Activated effector memory CD4-positive, alpha-beta T cell treated with anti-CD3 and anti-CD28 coated beads, Interleukin-2, amount 50 U/mL, for 16 hours (primary cell): Measurements from ENCODE around the gene OGDH.
"Not testable (repeated sequence)": the region's sequence is repeated elsewhere in the genome, so short reads cannot be mapped to it uniquely, and the experiment has no call there.

Experiments used
- DNase-seq: peaks from one replicate; pipeline ENCODE4 v3.0.0-alpha.2; 2020

OGDH gene

DNA sequence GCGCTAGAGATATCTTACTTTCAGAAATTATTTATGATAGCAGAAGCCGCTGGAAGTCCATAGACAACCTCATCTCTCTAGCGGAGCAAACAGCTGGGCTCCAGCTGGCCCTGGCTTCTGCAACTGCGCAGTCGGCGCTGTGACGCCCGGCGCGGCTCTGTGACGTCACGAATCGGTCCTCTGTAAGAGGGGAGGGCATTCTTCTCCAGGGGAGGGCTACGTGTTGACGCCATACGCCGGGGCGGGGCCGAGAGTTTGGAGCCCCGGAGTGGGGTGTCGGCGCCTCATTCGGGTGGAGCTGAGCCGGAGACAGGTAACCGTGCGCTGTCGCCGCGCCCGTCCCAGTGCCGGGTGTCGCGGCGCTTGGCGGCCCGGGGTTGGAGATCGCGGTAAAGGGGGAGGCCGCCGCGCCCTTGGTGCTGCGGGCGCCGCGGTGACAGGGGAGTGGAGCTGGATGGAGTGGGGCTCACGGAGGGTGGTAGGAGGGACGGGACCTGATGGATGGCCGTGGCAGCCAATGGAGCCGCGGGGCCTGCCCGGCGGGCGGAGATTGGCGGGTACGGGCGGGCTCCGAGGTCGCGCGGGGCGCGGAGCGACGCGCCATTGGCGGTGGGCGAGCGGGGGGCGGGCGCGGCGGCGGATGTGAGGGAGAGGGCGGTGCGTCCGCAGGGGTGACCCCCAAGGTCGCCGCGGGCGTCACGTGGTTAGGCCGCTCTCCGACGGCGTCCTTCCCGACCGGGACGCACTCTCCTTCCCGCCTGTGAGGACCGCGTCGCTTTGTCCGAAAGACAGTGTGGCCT is at the start of gene OGDH:
Gene OGDH, plus strand, starts transcription at position 287 of the 800 bp plus-strand sequence. CDS start 17,717 bp downstream, outside the sequence.
- DNase-seq, result peak; percentile 100

DNA sequence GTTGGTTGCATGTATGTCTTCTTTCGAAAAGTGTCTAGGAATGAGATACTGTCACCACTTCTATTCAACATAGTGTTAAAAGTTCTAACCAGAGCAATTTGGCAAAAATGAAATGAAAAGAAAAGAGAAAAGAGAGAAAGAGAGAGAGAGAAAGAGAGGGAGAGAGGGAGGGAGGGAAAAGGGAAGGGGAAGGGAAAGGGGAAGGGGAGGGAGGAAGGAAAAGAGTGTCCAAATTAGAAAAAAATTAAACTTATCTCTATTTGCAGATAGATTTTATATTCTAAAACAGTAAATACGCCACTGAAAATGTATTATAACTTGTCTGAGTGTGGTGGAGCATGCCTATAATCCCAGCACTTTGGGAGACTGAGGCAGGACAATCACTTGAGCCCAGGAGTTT is 48.9 kb upstream of the OGDH start:
- DNase-seq, result no peak

DNA sequence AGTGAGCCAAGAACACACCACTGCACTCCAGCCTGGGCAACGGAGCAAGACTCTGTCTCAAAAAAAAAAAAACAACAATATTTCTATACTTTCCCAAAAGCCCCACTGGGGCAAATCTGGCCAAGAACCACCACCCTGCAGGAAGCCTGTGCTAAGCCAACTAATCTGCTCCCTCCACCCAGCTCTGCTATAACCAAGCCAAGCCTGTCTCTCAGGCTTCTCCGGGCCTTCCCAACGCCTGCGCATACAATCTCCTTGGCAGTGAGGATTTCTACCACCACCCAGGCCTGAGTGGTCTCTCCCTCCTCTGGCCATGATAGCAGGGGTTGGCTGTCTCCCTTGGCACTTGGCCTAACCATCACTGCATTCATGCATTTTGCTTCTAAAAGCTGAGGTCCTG is 46.9 kb upstream of the OGDH start:
- DNase-seq, result peak; percentile 53

DNA sequence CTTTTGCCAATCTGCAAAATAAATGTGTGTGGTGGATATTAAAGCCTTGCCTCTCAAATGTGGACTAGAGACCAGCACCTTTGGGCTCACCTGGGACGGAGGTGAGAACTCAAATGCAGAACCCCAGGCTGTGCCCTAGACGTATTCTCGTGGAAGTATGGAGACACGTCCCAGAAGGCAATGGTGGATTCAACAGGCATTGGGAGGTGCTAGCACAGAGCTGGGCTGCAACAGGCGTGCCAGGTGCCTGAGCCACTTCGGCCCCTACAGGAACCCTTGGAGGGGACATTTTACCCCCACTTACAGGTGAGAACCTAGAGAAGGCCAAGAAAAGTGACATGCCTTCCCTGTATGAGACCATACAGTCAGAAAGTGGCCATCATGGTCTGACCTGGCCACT is 44.9 kb upstream of the OGDH start:
- DNase-seq, result peak; percentile 57

DNA sequence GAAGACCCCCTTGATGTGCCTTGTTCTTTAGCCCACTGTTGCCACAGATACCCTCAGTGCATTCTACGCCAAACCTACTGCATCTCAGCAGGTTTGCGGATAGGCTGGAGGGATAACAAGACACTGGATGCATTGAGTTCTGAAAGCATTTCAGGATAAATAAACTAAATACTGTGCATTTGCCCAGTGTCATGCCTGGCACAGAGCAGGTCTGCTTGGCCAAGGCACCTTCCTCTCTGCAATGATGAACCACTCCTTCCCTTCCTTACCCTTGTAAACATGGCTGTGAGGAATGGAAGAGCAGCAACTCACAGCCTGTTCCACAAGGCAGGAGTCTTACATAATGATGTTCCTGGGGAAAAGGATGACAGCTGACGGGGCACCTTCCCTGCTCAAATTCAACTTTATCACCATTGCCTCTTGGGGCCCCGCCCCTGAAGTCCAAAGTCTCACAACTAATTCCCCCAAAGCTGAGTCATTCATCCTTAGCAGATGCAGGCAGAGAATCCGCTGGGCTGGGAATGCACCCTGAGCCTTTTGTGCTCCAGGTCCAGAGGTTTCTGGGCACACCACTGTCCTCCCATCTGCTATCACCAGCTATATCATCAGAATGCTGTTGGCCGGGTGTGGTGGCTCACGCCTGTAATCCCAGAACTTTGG is 44.3 kb upstream of the OGDH start:
- DNase-seq, result peak; percentile 47

DNA sequence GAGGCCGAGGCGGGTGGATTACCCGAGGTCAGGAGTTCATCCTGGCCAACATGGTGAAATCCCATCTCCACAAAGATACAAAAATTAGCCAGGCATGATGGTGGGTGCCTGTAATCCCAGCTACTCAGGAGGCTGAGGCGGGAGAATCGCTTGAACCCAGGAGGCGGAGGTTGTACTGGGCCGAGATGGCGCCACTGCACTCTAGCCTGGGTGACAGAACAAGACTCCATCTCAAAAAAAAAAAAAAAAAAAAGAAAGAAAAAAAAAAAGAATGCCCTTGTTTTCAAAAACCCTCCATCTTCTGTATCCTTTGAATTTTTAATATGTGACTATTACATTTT is 43.8 kb upstream of the OGDH start:
- DNase-seq, result not testable (repeated sequence)

DNA sequence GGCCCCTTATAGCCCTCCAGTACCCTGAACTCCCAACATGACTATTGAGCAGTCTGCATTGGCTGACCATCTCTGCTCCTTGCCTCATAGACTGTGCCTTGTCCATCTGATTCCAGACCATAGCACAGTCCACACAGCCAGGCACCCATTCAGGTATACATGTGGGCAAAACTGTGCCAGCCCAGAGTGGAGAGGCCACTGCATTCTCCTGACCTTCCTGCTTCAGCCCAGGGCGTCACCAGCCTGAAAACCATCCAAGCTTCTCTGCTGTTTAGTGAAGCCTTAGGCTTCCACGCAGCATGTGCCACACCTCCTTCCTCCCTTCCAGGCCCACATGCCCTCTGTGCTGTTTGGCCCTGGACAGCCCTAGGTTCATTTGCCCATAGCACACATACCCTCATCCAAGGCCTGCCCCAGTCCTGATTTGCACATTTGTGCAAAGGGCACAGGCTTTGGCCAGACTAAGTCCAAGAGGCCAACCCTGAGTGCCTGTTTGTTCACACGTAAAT is 43.2 kb upstream of the OGDH start:
- peak; percentile 45 for DNase-seq

DNA sequence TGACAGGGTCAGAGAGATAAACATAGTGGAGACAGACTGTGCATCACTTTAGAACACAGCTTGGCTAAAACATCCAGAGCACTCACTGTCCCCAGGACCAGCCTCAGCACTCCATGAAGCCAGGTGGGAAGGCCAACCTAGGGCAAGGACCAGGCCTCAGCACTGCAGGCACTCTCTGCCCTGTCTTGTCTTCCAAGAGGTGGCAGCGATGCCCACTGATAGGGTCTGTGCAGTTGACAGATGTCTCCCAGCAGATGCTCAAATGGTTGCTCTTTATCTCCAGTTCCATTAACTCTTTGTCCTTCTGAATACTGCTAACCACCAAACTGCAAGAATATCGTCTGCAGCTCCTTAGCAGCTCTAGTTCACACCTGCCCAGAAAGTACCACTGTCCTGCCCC is 41.8 kb upstream of the OGDH start:
- DNase-seq, result peak; percentile 24

DNA sequence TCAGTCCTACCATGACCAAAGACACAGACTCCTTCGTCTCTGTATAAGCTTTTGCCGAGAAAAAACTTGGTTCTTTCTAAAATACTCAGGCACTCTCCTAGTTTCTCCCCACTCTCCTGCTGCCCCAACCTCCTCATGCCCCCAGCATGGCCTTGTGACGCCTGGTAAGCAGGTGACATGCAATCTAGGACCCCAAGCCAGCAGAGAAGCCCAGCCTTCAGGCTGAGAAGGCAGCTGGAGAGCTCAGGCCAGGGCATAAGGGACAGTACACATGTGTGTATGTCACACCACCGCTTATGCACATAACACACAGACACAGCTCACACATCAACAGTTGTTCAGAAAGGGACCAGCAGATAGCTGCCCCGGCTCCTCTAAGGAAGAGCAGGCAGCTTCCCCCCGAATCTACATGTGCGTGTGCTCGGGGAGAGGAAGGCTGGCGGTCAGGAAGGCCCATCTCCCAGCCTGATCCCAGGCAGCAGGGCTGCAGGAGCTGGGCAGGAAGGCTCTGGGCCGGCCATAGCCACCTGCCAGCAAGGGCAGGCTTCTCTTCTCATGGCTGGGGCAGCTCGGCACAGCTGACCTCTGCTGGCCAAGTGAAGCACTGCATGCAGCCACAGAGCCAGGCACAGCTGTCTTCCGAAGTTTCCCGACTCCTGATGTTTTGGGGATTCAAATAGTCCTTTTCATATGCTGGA is 41.2 kb upstream of the OGDH start:
- peak; percentile 88 for DNase-seq

DNA sequence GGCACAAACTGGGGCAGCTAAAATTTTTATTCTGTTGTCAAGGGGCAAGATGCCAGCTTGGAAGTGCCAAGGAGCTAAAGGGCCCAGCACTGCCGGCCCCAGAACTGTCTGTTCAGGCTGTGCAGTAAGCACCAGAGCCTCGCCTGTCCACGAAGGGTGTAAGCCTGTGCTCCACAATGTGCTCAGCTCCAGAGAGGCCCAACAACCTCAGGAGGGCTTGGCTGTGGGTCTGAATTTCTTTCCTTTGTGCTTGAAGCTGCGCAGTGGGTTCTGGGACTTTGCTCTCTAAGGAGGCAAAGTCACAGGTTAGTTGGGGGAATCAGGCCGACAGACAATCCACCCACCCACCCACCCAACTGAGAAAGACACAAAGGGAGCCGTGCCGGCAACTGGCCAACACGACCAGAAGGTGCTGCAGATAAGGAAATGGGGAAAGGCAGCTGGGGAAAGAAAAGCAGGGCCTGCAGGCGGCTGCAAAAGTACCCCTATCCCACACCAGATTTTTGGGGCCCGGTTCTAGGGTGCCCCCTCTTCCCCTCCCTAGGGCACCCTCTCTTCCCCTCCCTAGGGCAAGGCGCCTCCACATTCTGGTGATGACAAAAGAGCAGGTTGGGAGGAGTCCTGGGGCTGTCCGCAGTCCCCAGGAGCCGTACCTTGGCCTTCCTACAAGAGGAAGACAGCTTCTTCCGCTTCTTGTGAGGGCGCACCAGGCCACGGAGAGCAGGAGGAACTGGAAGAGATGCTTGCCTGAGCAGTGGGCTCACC is 40.5 kb upstream of the OGDH start:
- peak; percentile 43 for DNase-seq

DNA sequence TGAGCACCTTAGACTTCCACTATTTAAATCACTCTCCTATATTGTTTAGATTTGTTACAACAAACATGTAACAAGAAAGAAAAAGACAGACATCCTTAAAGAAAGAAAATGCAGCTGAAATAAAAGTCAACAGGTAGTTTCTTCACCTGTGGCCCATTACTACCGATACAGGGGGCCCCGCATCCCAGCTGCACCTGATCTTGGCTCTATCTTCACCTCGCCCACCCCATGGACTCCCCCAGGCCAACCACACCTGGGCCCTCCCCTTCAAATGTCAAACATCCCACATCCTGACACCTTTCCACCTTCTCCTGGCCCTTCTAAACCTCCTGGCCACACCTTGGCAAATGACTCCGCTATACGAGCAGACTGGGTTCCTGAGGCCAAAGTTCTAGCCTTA is 39.7 kb upstream of the OGDH start:
- DNase-seq, result peak; percentile 24

DNA sequence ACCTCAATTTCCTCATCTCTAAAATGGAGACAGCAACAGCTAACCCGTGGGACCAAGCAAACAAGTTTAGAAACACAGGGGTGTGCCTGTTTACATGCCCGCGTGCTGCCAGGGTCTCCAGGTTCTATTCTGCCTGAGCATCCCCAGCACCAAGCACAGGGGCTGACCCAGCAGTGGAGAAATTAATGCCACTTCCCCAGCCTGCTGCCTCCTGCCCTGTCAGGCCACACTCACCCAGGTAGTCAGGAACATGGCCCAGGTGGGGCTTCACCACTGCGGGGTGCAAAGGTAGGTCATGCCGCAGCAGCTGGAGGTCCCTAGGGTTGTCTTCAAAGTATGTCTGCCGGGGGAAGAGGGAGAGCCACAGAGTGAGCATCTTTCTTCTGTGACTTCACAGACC is 38.5 kb upstream of the OGDH start:
- peak; percentile 53 for DNase-seq

DNA sequence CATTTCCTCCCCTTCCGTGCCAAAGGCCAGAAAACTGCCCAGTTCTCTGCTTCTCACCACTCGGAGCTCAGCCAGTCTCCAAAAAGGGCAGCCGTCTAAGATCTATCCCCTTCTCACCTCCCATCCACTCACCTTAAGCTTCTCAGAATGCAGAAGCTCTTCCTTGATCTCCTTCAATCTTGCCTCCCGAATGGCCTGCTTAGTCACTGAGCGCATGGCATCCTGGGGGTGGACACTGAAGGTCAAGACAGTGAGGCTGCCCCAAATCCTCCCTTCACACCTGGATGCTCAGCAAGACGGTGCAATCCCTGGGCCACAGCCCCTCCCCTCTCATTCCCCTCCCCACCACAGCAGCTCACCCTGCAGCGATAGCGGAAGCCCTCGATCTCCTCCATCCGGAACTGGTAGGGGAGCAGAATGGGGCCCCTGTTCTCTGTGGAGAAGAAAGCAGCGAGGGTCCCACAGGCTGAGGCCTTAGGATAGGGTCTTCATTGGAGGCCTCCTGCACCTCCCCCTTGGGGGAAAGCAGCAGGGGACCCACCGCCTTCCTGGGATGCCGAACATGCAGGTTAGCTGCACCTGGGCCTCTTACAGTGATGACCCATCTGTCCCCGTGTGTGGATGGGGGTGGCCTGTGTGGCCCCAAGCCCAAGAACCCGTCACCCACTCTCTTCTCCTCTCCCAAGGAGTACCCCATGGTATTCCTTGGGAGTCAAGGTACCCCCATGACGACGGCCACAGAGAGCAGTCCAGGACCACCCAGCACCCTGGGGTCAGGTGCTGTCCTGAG is 37.5 kb upstream of the OGDH start:
- peak; percentile 58 for DNase-seq

DNA sequence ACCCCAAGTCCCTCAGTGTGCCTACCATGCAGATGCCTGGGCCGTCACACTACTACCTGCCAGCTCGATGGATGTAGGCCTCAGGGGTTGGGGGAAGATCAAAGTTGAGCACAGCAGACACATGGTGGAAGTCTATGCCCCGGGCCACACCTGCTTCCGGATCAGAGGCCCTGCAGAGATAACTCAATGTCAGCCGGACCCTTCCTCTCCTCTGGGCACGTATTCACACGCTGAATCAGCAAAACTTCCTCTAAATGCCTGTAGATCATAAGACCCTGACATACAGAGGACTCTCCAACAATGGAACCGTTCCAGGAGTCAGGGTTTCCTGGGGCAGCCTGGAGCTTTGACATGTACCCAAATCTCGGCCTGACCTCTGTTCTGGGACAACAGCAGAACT is 36.5 kb upstream of the OGDH start:
- DNase-seq, result peak; percentile 27

DNA sequence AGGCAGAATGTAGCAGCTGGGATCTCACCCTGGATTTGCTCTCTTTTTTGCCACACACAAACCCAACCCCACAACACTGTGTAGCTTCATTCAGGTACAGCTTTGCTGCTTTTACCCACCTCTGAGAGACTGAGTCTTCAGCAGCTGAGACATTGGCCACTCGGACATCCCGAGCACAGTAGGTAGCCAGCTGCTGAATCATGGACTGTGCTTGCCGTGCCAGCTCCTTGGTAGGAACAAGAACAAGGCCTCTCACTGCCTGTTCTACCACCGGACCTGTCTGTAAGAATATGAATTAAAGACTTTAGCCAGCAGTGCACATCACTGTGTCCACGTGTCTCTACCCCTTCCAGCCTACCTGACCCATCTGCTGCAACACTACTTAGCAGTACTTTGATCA is 33.7 kb upstream of the OGDH start:
- peak; percentile 45 for DNase-seq

DNA sequence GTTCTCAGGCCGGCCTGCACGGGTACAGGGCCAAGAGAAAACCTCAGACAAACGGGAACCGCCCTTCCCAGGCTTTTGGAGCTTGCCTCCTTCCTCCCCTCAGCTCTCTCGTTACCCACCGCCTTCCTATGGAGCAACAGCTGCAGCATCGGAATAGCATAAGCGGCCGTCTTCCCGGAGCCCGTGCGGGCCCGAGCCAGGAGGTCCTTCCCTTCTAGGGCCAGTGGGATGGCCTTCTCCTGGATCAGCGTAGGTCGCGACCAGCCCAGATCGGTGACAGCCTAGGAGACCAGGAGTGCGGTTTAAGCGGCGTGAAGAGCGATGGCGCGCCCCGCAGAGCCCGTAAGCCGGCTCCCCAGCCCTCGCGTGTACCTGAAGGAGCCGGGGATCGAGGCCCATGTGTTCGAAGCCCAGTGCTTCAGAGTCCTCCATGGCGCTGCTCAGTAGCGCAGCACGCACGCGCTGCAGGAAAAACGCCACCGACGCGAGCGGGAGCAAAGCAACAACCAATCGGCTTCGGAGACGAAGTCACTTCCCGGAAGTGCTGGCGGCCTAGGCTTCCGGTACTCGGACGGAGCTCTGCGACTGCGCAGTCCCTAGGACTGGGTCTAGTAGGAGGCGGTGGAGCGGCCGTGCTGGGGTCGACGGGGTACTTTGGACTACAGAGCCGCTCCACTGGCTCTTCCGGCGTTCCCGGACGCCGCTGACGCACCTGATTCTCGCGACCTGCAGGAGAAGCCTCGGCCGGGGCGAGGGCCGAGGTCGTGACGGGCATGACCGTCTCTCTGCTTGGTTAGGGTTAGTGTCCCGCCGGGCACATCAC is 32.8 kb upstream of the OGDH start, which contains the start of gene DDX56:
Gene DDX56, minus strand, starts transcription at position 445 of the 823 bp plus-strand sequence. Its CDS starts 13 bp downstream, at position 432.
- peak; percentile 98 for DNase-seq

DNA sequence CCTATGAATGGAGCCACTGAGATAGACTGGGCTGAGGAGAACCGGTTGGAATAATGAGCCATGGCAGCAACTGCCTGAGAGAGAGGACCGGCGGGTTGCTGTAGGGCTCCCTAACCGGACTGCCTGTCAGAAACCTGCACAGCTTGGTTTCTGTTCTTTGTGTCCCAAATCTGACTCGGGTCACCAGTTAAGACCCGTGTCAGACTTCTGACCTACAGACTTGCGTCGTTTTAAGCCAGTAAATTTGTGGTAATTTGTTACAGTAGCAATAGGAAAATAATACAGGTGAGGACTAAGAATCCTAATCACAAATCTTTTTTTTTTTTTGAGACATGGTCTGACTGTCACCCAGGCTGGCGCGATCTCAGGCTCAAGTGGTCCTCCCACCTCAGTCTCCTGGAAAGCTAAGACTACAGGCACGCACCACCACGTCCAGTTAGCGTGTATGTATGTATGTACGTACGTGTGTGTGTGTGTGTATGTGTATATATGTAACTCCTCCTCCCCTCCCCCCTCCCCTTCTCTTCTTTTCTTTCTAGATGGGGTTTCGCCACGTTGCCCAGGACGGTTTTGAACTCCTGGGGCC is 32.0 kb upstream of the OGDH start:
- DNase-seq, result no peak

DNA sequence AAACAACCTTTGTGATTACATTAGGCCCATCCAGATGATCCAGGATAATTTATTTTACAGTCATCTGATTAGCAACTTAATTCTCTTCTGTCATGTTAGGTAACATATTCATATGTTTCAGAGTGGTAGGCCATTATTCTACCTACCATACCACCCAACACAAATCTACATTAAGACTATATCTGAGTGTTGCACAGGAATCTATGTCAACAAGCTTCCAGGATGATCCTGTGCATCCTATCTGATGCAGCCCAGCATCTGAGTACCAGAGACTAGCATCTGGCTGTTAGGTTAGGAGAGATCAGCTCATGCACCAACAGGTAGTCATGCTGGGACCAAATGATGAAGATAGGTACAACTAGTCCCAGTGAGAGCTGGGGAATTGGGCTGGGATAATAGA is 31.4 kb upstream of the OGDH start:
- no peak for DNase-seq

DNA sequence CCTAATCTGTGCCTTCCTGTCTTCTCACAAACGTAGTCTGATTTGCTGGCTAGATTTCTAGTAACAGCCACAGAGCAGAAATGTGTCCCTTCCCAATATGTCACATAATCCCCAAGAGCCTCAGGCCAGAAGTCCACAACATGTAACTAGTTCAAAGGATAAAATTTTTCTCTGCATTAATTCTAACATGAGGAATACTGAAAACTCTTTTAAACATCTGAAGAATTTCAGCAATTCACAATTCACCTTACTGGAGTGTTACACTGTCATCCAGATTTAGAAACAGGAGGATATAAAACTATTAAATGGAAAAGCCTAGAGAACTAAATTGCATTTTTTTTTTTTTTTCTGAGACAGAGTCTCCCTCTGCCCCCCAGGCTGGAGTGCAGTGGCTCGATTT is 30.2 kb upstream of the OGDH start:
- DNase-seq, result no peak
